Right lobe of liver (tissue), 6 donors: Measurements from ENCODE around the gene ITGB3. TPM values are rescaled to one million over a fixed set of nuclear protein-coding genes. Genes with fewer than 3 reads are reported as not detected.

Experiments
- ATAC-seq, 4 donors: fragments of 200-7000 bp; cut with Tn5 transposase; one replicate each; pipeline ENCODE4 v1.9.1; 2020; ENCODE audit warnings: mild to moderate bottlenecking in 4 of 4, moderate library complexity in 4 of 4
- DNase-seq, 3 donors: peaks; one replicate each; pipeline ENCODE4 v3.0.0-alpha.2; 2020
- H3K27ac ChIP-seq, 3 donors: fragments of 200-600 bp; one replicate each; pipeline ENCODE4 v1.8.0; 2022
- H3K27me3 ChIP-seq, 2 donors: fragments of 200-600 bp; one replicate each; pipeline ENCODE4 v1.8.0; 2022
- H3K36me3 ChIP-seq, 4 donors: fragments of 200-600 bp; sonication (generic) in 1 of 4; one replicate each; pipeline versions ENCODE4 v1.5.1 to v1.8.0; 2017 to 2022; ENCODE audit warnings: control low read depth in 1 of 4
- H3K4me1 ChIP-seq, 4 donors: fragments of 200-600 bp; sonication (generic) in 1 of 4; one replicate each; pipeline versions ENCODE4 v1.5.1 to v1.8.0; 2017 to 2022; ENCODE audit warnings: control low read depth in 1 of 4
- H3K4me3 ChIP-seq, 3 donors: fragments of 200-600 bp; one replicate each; pipeline ENCODE4 v1.8.0; 2022
- H3K9me3 ChIP-seq, 4 donors: fragments of 200-600 bp; sonication (generic) in 1 of 4; one replicate each; pipeline versions ENCODE4 v1.5.1 to v1.8.0; 2017 to 2022; ENCODE audit warnings: control low read depth in 1 of 4
- CTCF ChIP-seq, 4 donors: fragments of 200-600 bp in 3 of 4; fragments of 450-650 bp in 1 of 4; IDR thresholded peaks; one replicate each; pipeline versions ENCODE4 v1.5.1 to v1.8.0; 2016 to 2022; ENCODE audit warnings: antibody characterized with exemption in 4 of 4, mild to moderate bottlenecking in 2 of 4
- POLR2A ChIP-seq: fragments of 450-650 bp; IDR thresholded peaks from one replicate; pipeline ENCODE4 v1.6.1; 2017; ENCODE audit warnings: antibody characterized with exemption, mild to moderate bottlenecking
- WGBS: methylation state at CpG from one replicate; pipeline ENCODE4 v1.1.6; 2018; ENCODE audit warnings: low coverage, low lambda C conversion rate; ENCODE audit not compliant: insufficient coverage; ENCODE audit errors: missing lambda C conversion rate; 5-methylcytosine and 5-hydroxymethylcytosine counted together
- intact Hi-C, 2 donors: fragments of 100-400 bp; cut with DNase I; formaldehyde crosslinking; loops; one replicate each; pipeline versions ENCODE4 v1.11.2 to v1.14.1; 2022
- total RNA-seq, 6 experiments: library from RNA; depleted of rRNA in 2 of 6; stranded (reverse); fragments of >200 nt in 2 of 6; fragmentation: NEBNext Ultra II Directional in 3 of 6; extraction: Animal tissue kit (Norgen Biotek cat#: 25700) in 3 of 6; gene quantifications; one replicate each; pipeline versions ENCODE4 v1.1.0 to v1.2.4, GENCODE V29; 2016 to 2023
- donor health status: DM: no; HTN: yes; CAD: no.
- donor health status: DM: no; HTN: no; CAD: no.
- donor health status: DM: no; HTN: no; CAD: no.
- donor health status: DM: no; HTN: yes; CAD: no.
- donor health status: DM: no; HTN: yes; CAD: no.

ITGB3 gene
- total RNA-seq, 6 experiments from 2014 or later: 2.2 to 8.0 (median 4.8) TPM

- ATAC-seq (peak; percentile 28 to 76 (median 40)), DNase-seq (no peak)
- H3K27me3 ChIP-seq: no peaks in the 10 kb centered on the region
- no peaks in the 10 kb centered on the region for H3K36me3 ChIP-seq
- H3K4me1 ChIP-seq: peaks cover 0 to 12% (median 0%) of the 10 kb centered on the region in 4 donors
- 74% methylated on average over 6 of the region's 6 CpGs for whole genome bisulfite sequencing
- intact Hi-C loops: no loop called here
- peak overlapping the region in 1 of 3 donors; percentile 16 for H3K27ac ChIP-seq
- TF ChIP-seq POLR2A: no peak
- no peak for TF ChIP-seq CTCF (IDR thresholded peaks at IDR 0.05)
- no peak overlapping the region for H3K4me3 ChIP-seq
- H3K9me3 ChIP-seq: no peaks in the 10 kb centered on the region
Observed at GRCh38 chr17:47285003-47285402, 31.4 kb downstream of the ITGB3 start.

- 87% methylated on average over 6 of the region's 6 CpGs for WGBS
- no peaks in the 10 kb centered on the region for H3K9me3 ChIP-seq
- ATAC-seq: no peak
Observed at GRCh38 chr17:47286198-47286914, 32.7 kb downstream of the ITGB3 start.

GRCh38 chr17:47287068-47287467 is 33.4 kb downstream of the ITGB3 start:
- intact Hi-C loops: no loop called here
- Histone ChIP-seq H3K4me3 (no peak overlapping the region), H3K4me1 (peaks cover 0 to 28% (median 8%) of the 10 kb centered on the region in 4 donors), H3K36me3 (no peaks in the 10 kb centered on the region), H3K27me3 (no peaks in the 10 kb centered on the region), H3K27ac (no peak overlapping the region), H3K9me3 (no peaks in the 10 kb centered on the region)
- ATAC-seq (no peak), DNase-seq (no peak)
- WGBS: 90% methylated on average over 2 of the region's 4 CpGs
- no peak for TF ChIP-seq CTCF (IDR thresholded peaks at IDR 0.05)
- no peak for TF ChIP-seq POLR2A

More at GRCh38 chr17:47286198-47286914, 32.7 kb downstream of the ITGB3 start:
- Histone ChIP-seq H3K27ac (no peak overlapping the region), H3K36me3 (no peaks in the 10 kb centered on the region), H3K4me3 (no peak overlapping the region), H3K27me3 (no peaks in the 10 kb centered on the region), H3K4me1 (peaks cover 0 to 21% (median 4%) of the 10 kb centered on the region in 4 donors)
- no peak for DNase-seq
- intact Hi-C loops: no loop called here
- TF ChIP-seq POLR2A: no peak
- no peak for TF ChIP-seq CTCF (IDR thresholded peaks at IDR 0.05)

- Histone ChIP-seq H3K27ac (no peak overlapping the region), H3K27me3 (no peaks in the 10 kb centered on the region), H3K9me3 (no peaks in the 10 kb centered on the region), H3K36me3 (no peaks in the 10 kb centered on the region), H3K4me1 (peaks cover 0 to 28% (median 8%) of the 10 kb centered on the region in 4 donors), H3K4me3 (no peak overlapping the region)
- ATAC-seq (no peak), DNase-seq (no peak)
- intact Hi-C loops: no loop called here
- TF ChIP-seq CTCF (IDR thresholded peaks at IDR 0.05) (no peak), POLR2A (no peak)
- 50% methylated on average over 1 of the region's 2 CpGs for WGBS
Observed at GRCh38 chr17:47287639-47288038, 34.0 kb downstream of the ITGB3 start.
